ENCODE data around the gene SMOC2. TPM values are rescaled to one million over a fixed set of nuclear protein-coding genes. Genes with fewer than 3 reads are reported as not detected.

The SMOC2 gene
- total RNA-seq, 4 donors from 2014 or later, result 45.8 to 130 (median 84.0) TPM

GRCh38 chr6:168520233-168520632 is 79.2 kb downstream of the SMOC2 start:
- no peaks in the 10 kb centered on the region for H3K4me1 ChIP-seq
- H3K9me3 ChIP-seq, result no peaks in the 10 kb centered on the region
- no peak for TF ChIP-seq POLR2A (IDR thresholded peaks at IDR 0.05; ENCODE audit: low read depth)
- intact Hi-C loops (cut with DNase I), result no loop called here
- 87% methylated on average over 8 of the region's 10 CpGs for WGBS
- H3K36me3 ChIP-seq, result peaks cover 0 to 12% (median 0%) of the 10 kb centered on the region in 4 donors
- no peak overlapping the region for H3K27ac ChIP-seq (replicated peaks in 1 of 4)
- no peak for DNase-seq (ENCODE audit: extremely low spot score)
- no peak overlapping the region for H3K4me3 ChIP-seq
- H3K27me3 ChIP-seq, result no peaks in the 10 kb centered on the region

DNA sequence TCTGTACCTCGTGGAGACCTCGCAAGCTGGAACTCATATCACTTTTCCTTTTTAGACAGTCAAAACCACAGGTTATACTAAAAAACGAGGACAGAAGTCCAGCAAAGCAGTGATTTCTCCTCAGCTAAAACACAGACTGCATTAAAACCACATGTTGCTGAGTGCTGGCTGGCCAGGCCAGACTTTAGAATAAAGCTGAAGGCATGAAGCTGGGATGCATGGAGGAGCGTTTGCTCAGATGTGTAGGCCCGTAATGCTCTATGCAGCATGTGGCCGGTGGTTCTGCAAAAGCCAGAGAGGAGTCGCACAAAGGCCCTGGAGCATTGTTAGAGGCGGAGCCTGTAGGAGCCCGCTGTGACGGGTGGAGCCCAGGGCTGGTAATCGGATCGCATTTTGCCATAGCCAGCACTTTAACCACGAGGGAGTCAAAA is 83.6 kb downstream of the SMOC2 start:
- TF ChIP-seq POLR2A (IDR thresholded peaks at IDR 0.05; ENCODE audit: low read depth) (no peak), EP300 (IDR thresholded peaks at IDR 0.05) (no peak), CTCF (IDR thresholded peaks at IDR 0.05) (no peak), POLR2AphosphoS5 (IDR thresholded peaks at IDR 0.05) (no peak)
- intact Hi-C loops (cut with DNase I), result no loop called here
- H3K4me3 ChIP-seq, result no peak overlapping the region
- H3K27ac ChIP-seq (replicated peaks in 1 of 4), result peak overlapping the region in 3 of 4 donors; percentile 28 to 86 (median 76)
- DNase-seq (ENCODE audit: extremely low spot score), result no peak
- H3K9me3 ChIP-seq, result no peaks in the 10 kb centered on the region
- no peaks in the 10 kb centered on the region for H3K27me3 ChIP-seq
- WGBS, result 84% methylated on average over 13 of the region's 13 CpGs
- H3K4me1 ChIP-seq, result peaks cover 17 to 39% (median 35%) of the 10 kb centered on the region in 4 donors
- no peaks in the 10 kb centered on the region for H3K36me3 ChIP-seq

GRCh38 chr6:168525114-168525513 is 84.1 kb downstream of the SMOC2 start:
- Histone ChIP-seq H3K4me1 (peaks cover 17 to 44% (median 35%) of the 10 kb centered on the region in 4 donors), H3K27ac (replicated peaks in 1 of 4) (peak overlapping the region; percentile 68 to 86 (median 78)), H3K27me3 (no peaks in the 10 kb centered on the region), H3K9me3 (no peaks in the 10 kb centered on the region), H3K4me3 (no peak overlapping the region), H3K36me3 (no peaks in the 10 kb centered on the region)
- no peak for DNase-seq (ENCODE audit: extremely low spot score)
- 89% methylated on average over 8 of the region's 8 CpGs for WGBS
- intact Hi-C loops (cut with DNase I), result no loop called here
- TF ChIP-seq POLR2AphosphoS5 (IDR thresholded peaks at IDR 0.05) (no peak), CTCF (IDR thresholded peaks at IDR 0.05) (no peak), POLR2A (IDR thresholded peaks at IDR 0.05; ENCODE audit: low read depth) (no peak), EP300 (IDR thresholded peaks at IDR 0.05) (no peak)

DNA sequence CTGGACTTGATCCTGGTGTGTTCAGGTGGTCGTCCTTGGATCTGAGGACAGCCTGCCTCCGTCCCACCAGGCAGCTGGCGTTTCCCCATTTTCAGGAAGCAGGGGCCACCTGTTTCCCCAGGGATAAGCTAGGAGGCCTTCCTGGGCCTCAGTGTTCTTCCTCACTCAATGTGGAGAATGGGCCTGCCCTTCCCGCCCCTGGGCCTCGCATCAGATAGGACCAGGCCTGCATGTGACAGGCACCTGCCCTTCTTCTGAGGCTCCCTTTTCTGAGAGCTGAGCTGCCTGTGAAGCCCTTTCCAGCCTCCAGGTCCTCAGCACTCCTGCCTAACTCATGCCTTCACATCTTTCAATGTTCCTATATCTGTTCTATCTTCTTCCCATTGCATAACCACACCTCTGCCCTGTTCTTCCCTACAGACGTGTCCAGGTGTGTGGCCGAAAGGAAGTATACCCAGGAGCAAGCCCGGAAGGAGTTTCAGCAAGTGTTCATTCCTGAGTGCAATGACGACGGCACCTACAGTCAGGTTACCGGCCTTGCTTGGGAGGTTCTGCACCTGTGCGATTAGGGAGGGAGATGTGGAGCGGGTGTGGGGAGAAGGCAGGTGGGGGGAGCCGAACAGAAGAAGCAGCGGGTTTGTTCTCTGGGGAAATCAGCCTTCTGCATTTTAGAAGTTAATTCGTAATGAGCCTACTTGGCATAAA is 85.1 kb downstream of the SMOC2 start:
- H3K27ac ChIP-seq (replicated peaks in 1 of 4), result peak overlapping the region; percentile 68 to 86 (median 78)
- intact Hi-C loops (cut with DNase I), result no loop called here
- no peaks in the 10 kb centered on the region for H3K36me3 ChIP-seq
- TF ChIP-seq POLR2AphosphoS5 (IDR thresholded peaks at IDR 0.05), result no peak
- no peak for TF ChIP-seq CTCF (IDR thresholded peaks at IDR 0.05)
- TF ChIP-seq POLR2A (IDR thresholded peaks at IDR 0.05; ENCODE audit: low read depth), result no peak
- TF ChIP-seq EP300 (IDR thresholded peaks at IDR 0.05), result no peak
- no peaks in the 10 kb centered on the region for H3K9me3 ChIP-seq
- no peak overlapping the region for H3K4me3 ChIP-seq
- peaks cover 17 to 45% (median 35%) of the 10 kb centered on the region in 4 donors for H3K4me1 ChIP-seq
- 91% methylated on average over 16 of the region's 16 CpGs for WGBS
- no peak for DNase-seq (ENCODE audit: extremely low spot score)
- no peaks in the 10 kb centered on the region for H3K27me3 ChIP-seq

DNA sequence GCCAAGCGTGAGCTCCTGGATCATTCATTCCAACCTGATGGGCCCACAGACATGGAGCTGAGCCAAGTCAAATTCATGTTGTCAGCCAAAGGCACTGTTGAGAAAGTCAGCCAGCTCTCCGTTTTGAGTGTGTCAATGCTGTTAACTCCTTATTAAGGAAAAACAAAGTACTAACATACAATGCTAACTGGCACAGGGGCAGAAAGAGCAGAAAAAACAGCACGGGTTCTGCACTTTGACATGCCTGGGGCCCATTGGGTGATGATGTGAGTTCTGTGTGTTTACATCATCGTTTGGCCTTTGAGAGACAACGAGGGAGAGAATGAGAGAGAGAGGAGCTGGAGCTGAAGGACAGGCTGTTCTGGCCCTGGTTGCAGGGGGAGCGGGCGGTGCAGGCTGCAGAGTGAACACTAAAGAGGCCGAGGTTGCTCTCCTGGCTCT is 85.9 kb downstream of the SMOC2 start:
- Histone ChIP-seq H3K9me3 (no peaks in the 10 kb centered on the region), H3K36me3 (no peaks in the 10 kb centered on the region), H3K4me3 (no peak overlapping the region), H3K27ac (replicated peaks in 1 of 4) (peak overlapping the region; percentile 68 to 86 (median 78)), H3K27me3 (no peaks in the 10 kb centered on the region), H3K4me1 (peaks cover 17 to 45% (median 35%) of the 10 kb centered on the region in 4 donors)
- WGBS, result 16% methylated on average over 8 of the region's 8 CpGs
- DNase-seq (ENCODE audit: extremely low spot score), result no peak
- peak; percentile 69 for TF ChIP-seq EP300 (IDR thresholded peaks at IDR 0.05)
- TF ChIP-seq POLR2AphosphoS5 (IDR thresholded peaks at IDR 0.05), result peak; percentile 61 to 92
- TF ChIP-seq CTCF (IDR thresholded peaks at IDR 0.05), result no peak
- no peak for TF ChIP-seq POLR2A (IDR thresholded peaks at IDR 0.05; ENCODE audit: low read depth)
- intact Hi-C loops (cut with DNase I), result no loop called here
